A549 treated with Mapracorat at 1 μM for 4 hours (cell line): ENCODE data around the gene CCL1. TPM values are rescaled to one million over a fixed set of nuclear protein-coding genes. Genes with fewer than 3 reads are reported as not detected.

ENCODE experiments used
- total RNA-seq: library from RNA; stranded (reverse); fragments of 200-300 nt; extraction: Qiagen RNA extraction; gene quantifications from 5 replicates; pipeline ENCODE4 v1.2.3, GENCODE V29; 2022

Gene CCL1, protein sequence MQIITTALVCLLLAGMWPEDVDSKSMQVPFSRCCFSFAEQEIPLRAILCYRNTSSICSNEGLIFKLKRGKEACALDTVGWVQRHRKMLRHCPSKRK
- not detected in 5 replicates for total RNA-seq

DNA sequence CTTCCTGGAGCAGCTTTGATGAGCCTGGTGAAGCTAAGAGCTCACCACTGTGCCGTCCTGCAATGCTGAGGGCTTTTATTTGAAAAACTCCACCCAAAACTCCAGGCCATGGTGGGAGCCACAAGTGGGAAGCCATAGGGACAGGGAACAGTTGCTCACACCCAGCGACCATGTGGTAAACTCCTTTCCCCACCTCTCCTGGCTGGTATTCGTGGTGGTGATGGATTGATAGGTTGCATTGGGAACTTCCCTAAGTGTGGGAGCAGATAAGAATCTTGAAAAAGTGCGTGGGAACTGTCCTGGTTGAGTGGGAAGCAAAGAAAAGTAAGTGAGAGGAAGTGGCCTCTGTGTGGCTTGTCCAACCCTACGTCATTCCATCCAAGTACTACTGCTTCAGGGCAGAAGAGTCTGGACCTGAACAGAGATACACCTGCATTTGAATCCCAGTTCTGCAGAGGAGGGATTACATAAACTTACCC, at the start of gene CCL1:
TSS of gene CCL1 (minus strand) at position 51 of the 479 bp plus-strand sequence. CDS start 72 bp downstream, outside the sequence.

GRCh38 chr17:34356194-34356593, 6.8 kb downstream of the CCL1 start, which contains the start of gene CCL13:
CCL13 (plus strand) TSS chr17:34356480; CDS start chr17:34356527, 47 bp downstream.

GRCh38 chr17:34319039-34319483, 44.0 kb downstream of the CCL1 start, which contains the start of gene CCL8:
CCL8 (plus strand) TSS chr17:34319435; CDS start chr17:34319502, 67 bp downstream.

Other genes with a start within 250 kb of the CCL1 start
- gene CCL2, start 107.9 kb downstream of the CCL1 start, total RNA-seq: 8.8 to 14.1 TPM (median 10.2 TPM) in 5 replicates
- gene CCL7, start 93.0 kb downstream of the CCL1 start, total RNA-seq: 0.34 to 0.38 TPM in 2 of 5 replicates, not detected in the others
- gene CCL11, start 77.5 kb downstream of the CCL1 start, total RNA-seq: not detected in 5 replicates
- gene CCL8, start 43.8 kb downstream of the CCL1 start, total RNA-seq: not detected in 5 replicates
- not detected in 5 replicates for gene CCL13, start 6.8 kb downstream of the CCL1 start, total RNA-seq
- gene TMEM132E, start 216.3 kb upstream of the CCL1 start, total RNA-seq: not detected in 5 replicates